Spleen (tissue), 11 donors: Measurements from ENCODE around the gene FLT4. TPM values are rescaled to one million over a fixed set of nuclear protein-coding genes. Genes with fewer than 3 reads are reported as not detected.
A peak's percentile ranks its signal among the peaks of the same experiment; 100 is the strongest.

ENCODE experiments used
- DNase-seq: peaks from one replicate; pipeline ENCODE4 v3.0.0-alpha.2; 2020
- H3K27ac ChIP-seq, 8 donors: fragments of 200-600 bp; sonication (generic) in 7 of 8; 1 replicate in 4 of 8; 2 replicates in 4 of 8; pipeline versions ENCODE4 v1.5.0 to v1.8.0; 2016 to 2021; ENCODE audit warnings: inconsistent platforms in 4 of 8, mild to moderate bottlenecking in 4 of 8, moderate library complexity in 1 of 8
- H3K27me3 ChIP-seq, 7 donors: fragments of 200-600 bp; sonication (generic) in 6 of 7; replicated peaks in 1 of 7; 1 replicate in 4 of 7; 2 replicates in 3 of 7; pipeline versions ENCODE4 v1.5.0 to v1.8.0; 2016 to 2021; ENCODE audit warnings: inconsistent platforms in 3 of 7, mild to moderate bottlenecking in 1 of 7
- H3K36me3 ChIP-seq, 6 donors: fragments of 200-600 bp; sonication (generic) in 5 of 6; 1 replicate in 4 of 6; 2 replicates in 2 of 6; pipeline versions ENCODE4 v1.5.0 to v1.8.0; 2016 to 2021; ENCODE audit warnings: inconsistent platforms in 2 of 6
- H3K4me1 ChIP-seq, 6 donors: fragments of 200-600 bp; sonication (generic) in 5 of 6; 1 replicate in 3 of 6; 2 replicates in 3 of 6; pipeline versions ENCODE4 v1.5.0 to v1.8.0; 2016 to 2021; ENCODE audit warnings: inconsistent platforms in 3 of 6
- H3K4me3 ChIP-seq, 8 donors: fragments of 200-600 bp; sonication (generic) in 7 of 8; 1 replicate in 4 of 8; 2 replicates in 4 of 8; pipeline versions ENCODE4 v1.5.0 to v1.8.0; 2016 to 2021; ENCODE audit warnings: inconsistent platforms in 4 of 8, mild to moderate bottlenecking in 4 of 8, moderate library complexity in 2 of 8
- H3K9me3 ChIP-seq, 8 donors: fragments of 200-600 bp; sonication (generic) in 7 of 8; 1 replicate in 4 of 8; 2 replicates in 4 of 8; pipeline versions ENCODE4 v1.5.0 to v1.8.0; 2016 to 2021; ENCODE audit warnings: inconsistent platforms in 4 of 8
- CTCF ChIP-seq, 11 experiments: fragments of 200-600 bp in 7 of 11; fragments of 450-650 bp in 4 of 11; sonication (generic) in 4 of 11; IDR thresholded peaks in 8 of 11; conservative IDR thresholded peaks in 3 of 11; 1 replicate in 7 of 11; 2 replicates in 4 of 11; pipeline versions ENCODE4 v1.4.0 to v1.8.0; 2016 to 2021; ENCODE audit warnings: antibody characterized with exemption in 11 of 11, inconsistent platforms in 4 of 11, mild to moderate bottlenecking in 1 of 11
- POLR2A ChIP-seq, 3 donors: fragments of 450-650 bp; IDR thresholded peaks; one replicate each; pipeline ENCODE4 v1.5.1; 2017; ENCODE audit warnings: antibody characterized with exemption in 3 of 3, mild to moderate bottlenecking in 1 of 3
- POLR2AphosphoS5 ChIP-seq, 3 donors: sonication (generic); formaldehyde crosslinking; IDR thresholded peaks; one replicate each; pipeline ENCODE4 v1.5.1; 2017; ENCODE audit warnings: antibody characterized with exemption in 3 of 3
- WGBS, 5 donors: extraction: QIAGEN DNeasy Blood & Tissue Kit in 3 of 5; methylation state at CpG; one replicate each; pipeline versions ENCODE4 v1.1.5 to v1.1.7; 2013 to 2018; 5-methylcytosine and 5-hydroxymethylcytosine counted together
- intact Hi-C: fragments of 100-400 bp; cut with DNase I; formaldehyde crosslinking; loops from one replicate; pipeline ENCODE4 v1.15.0; 2023; ENCODE audit warnings: low total_unique reads
- polyA plus RNA-seq, 3 donors: library from polyadenylated mRNA; stranded (reverse); fragments of 200-250 nt; gene quantifications; one replicate each; pipeline ENCODE4 v1.2.1, GENCODE V29; 2013
- total RNA-seq, 7 donors: library from RNA; depleted of rRNA in 3 of 7; stranded (reverse); fragments of >200 nt in 3 of 7; fragmentation: NEBNext Ultra II Directional in 4 of 7; extraction: Animal tissue kit (Norgen Biotek cat#: 25700) in 4 of 7; gene quantifications; one replicate each; pipeline versions ENCODE4 v1.1.0 to v1.2.1, GENCODE V29; 2016 to 2021
- donor health status: healthy with polysubstance abuse.
- donor health status: DM: no; HTN: no; CAD: no; lungs with moderate emphysema.
- donor health status: DM: no; HTN: no; CAD: no.
- donor health status: Bipolar disorder and iron deficiency.
- donor health status: healthy.
- donor health status: DM: no; HTN: no; CAD: no.
- donor health status: DM: yes; HTN: yes; CAD: no.

The FLT4 gene
- total and polyA plus RNA-seq, 10 donors = 3.5 to 61.4 (median 34.8) TPM

DNA sequence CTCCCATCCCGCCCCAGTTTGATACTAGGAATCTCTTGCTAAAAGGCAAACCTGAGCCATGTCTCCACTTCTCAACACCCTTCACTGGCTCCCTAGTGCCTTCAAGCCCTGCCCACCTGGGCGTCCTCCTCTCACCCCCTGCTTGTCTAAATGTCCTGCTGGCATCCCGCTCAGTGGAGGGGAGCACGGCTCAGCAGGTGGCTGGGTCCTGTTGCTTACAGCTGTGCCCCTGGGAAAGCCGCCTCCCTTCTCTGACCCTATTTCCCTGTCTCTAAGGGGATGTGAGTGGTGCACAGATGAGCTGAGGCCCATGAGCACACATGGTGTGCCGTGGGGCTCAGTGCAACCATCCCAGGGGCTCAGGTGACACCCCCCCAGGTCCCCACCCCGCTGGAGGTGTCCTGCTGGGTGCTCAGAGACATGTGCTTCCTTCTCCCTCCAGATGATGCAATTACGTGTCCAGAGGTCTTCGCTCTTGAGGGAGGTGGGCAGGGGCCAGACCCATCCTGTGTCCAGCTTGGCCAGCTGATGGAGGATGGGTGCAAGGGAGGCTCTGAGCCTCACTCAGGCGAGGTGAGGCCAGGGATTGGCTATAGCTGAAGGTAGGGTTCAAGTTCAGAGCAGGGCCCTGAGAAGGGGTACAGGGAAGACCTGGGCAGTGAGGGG, 24.1 kb downstream of the FLT4 start:
- H3K9me3 ChIP-seq = no peaks in the 10 kb centered on the region
- H3K4me3 ChIP-seq = no peak overlapping the region
- no peak for TF ChIP-seq CTCF (IDR thresholded peaks at IDR 0.05 in 8 of 11, conservative IDR thresholded peaks at IDR 0.05 in 3 of 11)
- TF ChIP-seq POLR2A (IDR thresholded peaks at IDR 0.05) = no peak
- no peak for TF ChIP-seq POLR2AphosphoS5 (IDR thresholded peaks at IDR 0.05)
- H3K27me3 ChIP-seq = peaks cover 0 to 10% (median 0%) of the 10 kb centered on the region in 7 donors
- peaks cover 0 to 38% (median 0%) of the 10 kb centered on the region in 6 donors for H3K36me3 ChIP-seq
- H3K4me1 ChIP-seq = peaks cover 0 to 48% (median 19%) of the 10 kb centered on the region in 6 donors
- intact Hi-C loops = no loop called here
- no peak overlapping the region for H3K27ac ChIP-seq
- WGBS, 5 donors = 75 to 86% (median 83%) methylated on average over 9 to 10 of the region's 10 CpGs
- no peak for DNase-seq

DNA sequence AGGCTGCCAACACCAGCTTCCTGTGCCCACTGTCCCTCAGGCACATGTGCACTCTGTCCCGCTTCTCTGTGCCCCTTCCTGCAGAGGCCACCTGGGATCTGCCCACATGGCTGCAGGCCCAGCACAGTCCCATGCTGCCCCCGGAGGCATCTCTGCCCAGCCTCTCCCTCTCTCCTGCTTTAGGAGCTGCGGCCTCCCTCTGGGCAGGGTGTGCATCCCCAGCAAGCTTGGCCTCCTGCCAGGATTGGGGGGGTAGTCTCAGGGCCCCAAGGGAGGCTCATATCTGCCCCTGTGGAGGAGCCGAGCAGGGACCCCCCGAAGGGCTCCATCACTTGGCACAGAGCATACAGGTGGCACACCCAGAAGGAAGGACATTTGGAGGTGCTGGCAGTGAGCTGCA, 24.8 kb downstream of the FLT4 start:
- H3K27me3 ChIP-seq = peaks cover 0 to 16% (median 0%) of the 10 kb centered on the region in 7 donors
- no peak for DNase-seq
- TF ChIP-seq POLR2A (IDR thresholded peaks at IDR 0.05) (no peak), POLR2AphosphoS5 (IDR thresholded peaks at IDR 0.05) (no peak), CTCF (IDR thresholded peaks at IDR 0.05 in 8 of 11, conservative IDR thresholded peaks at IDR 0.05 in 3 of 11) (no peak)
- no peak overlapping the region for H3K4me3 ChIP-seq
- H3K4me1 ChIP-seq = peaks cover 0 to 48% (median 19%) of the 10 kb centered on the region in 6 donors
- H3K9me3 ChIP-seq = no peaks in the 10 kb centered on the region
- intact Hi-C loops = no loop called here
- peaks cover 0 to 38% (median 0%) of the 10 kb centered on the region in 6 donors for H3K36me3 ChIP-seq
- peak overlapping the region in 2 of 8 donors; percentile 52 to 59 for H3K27ac ChIP-seq
- WGBS, 5 donors = 46 to 80% (median 64%) methylated on average over 5 of the region's 5 CpGs

- H3K36me3 ChIP-seq = peaks cover 0 to 37% (median 0%) of the 10 kb centered on the region in 6 donors
- TF ChIP-seq POLR2A (IDR thresholded peaks at IDR 0.05) (no peak), POLR2AphosphoS5 (IDR thresholded peaks at IDR 0.05) (peak in 2 of 3 donors; percentile 48 to 66), CTCF (IDR thresholded peaks at IDR 0.05 in 8 of 11, conservative IDR thresholded peaks at IDR 0.05 in 3 of 11) (no peak)
- peaks cover 0 to 49% (median 19%) of the 10 kb centered on the region in 6 donors for H3K4me1 ChIP-seq
- peaks cover 0 to 24% (median 0%) of the 10 kb centered on the region in 7 donors for H3K27me3 ChIP-seq
- H3K9me3 ChIP-seq = no peaks in the 10 kb centered on the region
- no peak for DNase-seq
- H3K4me3 ChIP-seq = no peak overlapping the region
- intact Hi-C loops = no loop called here
- H3K27ac ChIP-seq = peak overlapping the region in 5 of 8 donors; percentile 52 to 65 (median 57)
- WGBS, 5 donors = 55 to 81% (median 76%) methylated on average over 15 of the region's 15 CpGs
Measured at GRCh38 chr5:180623844-180624243, 25.6 kb downstream of the FLT4 start.

DNA sequence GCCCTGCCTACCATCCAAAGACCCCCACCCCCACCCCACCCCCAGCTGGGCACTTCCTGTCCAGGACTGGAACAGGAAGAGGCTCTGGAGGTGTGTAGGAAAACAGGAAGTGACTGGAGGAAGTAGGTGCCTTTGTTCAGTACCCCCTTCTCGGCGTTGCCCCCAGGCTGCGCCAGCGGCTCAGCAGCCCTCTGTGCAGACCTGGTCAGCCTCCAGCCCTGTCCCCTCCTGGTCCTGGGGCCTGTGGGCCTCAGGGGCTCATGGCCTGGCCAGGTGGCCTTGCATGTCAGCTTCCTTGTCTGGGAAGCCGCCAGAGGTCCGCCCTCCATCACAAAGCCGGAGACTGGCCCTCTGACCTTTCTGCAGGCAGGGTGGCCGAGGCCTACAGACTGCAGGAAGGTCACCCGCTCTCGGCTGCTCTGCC, 26.0 kb downstream of the FLT4 start:
- H3K36me3 ChIP-seq = peaks cover 0 to 37% (median 2%) of the 10 kb centered on the region in 6 donors
- TF ChIP-seq POLR2AphosphoS5 (IDR thresholded peaks at IDR 0.05) = peak; percentile 11 to 71 (median 71)
- TF ChIP-seq CTCF (IDR thresholded peaks at IDR 0.05 in 8 of 11, conservative IDR thresholded peaks at IDR 0.05 in 3 of 11) = no peak
- no peak for TF ChIP-seq POLR2A (IDR thresholded peaks at IDR 0.05)
- intact Hi-C loops = no loop called here
- H3K27ac ChIP-seq = peak overlapping the region in 5 of 8 donors; percentile 52 to 65 (median 57)
- DNase-seq = no peak
- peaks cover 0 to 49% (median 21%) of the 10 kb centered on the region in 6 donors for H3K4me1 ChIP-seq
- no peak overlapping the region for H3K4me3 ChIP-seq
- H3K9me3 ChIP-seq = no peaks in the 10 kb centered on the region
- H3K27me3 ChIP-seq = peaks cover 0 to 28% (median 0%) of the 10 kb centered on the region in 7 donors
- 43 to 75% (median 65%) methylated on average over 8 to 10 of the region's 10 CpGs for WGBS, 5 donors
